ENCODE results near the gene TVP23C.

Gene TVP23C

GRCh38 chr17:15465045-15465701 lies 98.1 kb downstream of the TVP23C start:
- DNase-seq (ENCODE audit: low read depth) = no peak

GRCh38 chr17:15464231-15464985 lies 98.9 kb downstream of the TVP23C start:
- DNase-seq (ENCODE audit: low read depth) = no peak

- DNase-seq (ENCODE audit: low read depth) = no peak
Observed at GRCh38 chr17:15462976-15463772, 100.1 kb downstream of the TVP23C start.

GRCh38 chr17:15457723-15458094 lies 105.6 kb downstream of the TVP23C start:
- no peak for DNase-seq (ENCODE audit: low read depth)

- DNase-seq (ENCODE audit: low read depth) = no peak
Observed at GRCh38 chr17:15456972-15457722, 106.1 kb downstream of the TVP23C start.

GRCh38 chr17:15456496-15456895 lies 106.8 kb downstream of the TVP23C start:
- DNase-seq (ENCODE audit: low read depth) = no peak

- DNase-seq (ENCODE audit: low read depth) = no peak
Observed at GRCh38 chr17:15454346-15454745, 108.9 kb downstream of the TVP23C start.

- DNase-seq (ENCODE audit: low read depth) = no peak
Observed at GRCh38 chr17:15453782-15454181, 109.5 kb downstream of the TVP23C start.

GRCh38 chr17:15453246-15453645 lies 110.0 kb downstream of the TVP23C start:
- DNase-seq (ENCODE audit: low read depth) = no peak

- DNase-seq (ENCODE audit: low read depth) = no peak
Observed at GRCh38 chr17:15452746-15453145, 110.5 kb downstream of the TVP23C start.
